Hematopoietic multipotent progenitor cell (in vitro differentiated cells): ENCODE measurements around the gene SPEF2. TPM values are rescaled to one million over a fixed set of nuclear protein-coding genes. Genes with fewer than 3 reads are reported as not detected.
"Not testable (repeated sequence)": the region's sequence is repeated elsewhere in the genome, so short reads cannot be mapped to it uniquely, and the experiment has no call there.

Experiments used
- DNase-seq, 3 donors: peaks; one replicate each; pipeline ENCODE4 v3.0.0-alpha.2; 2011 to 2015; ENCODE audit warnings: low read depth in 2 of 3, low spot score in 2 of 3
- total RNA-seq: library from RNA; depleted of rRNA; stranded (reverse); fragments of >200 nt; gene quantifications from one replicate; pipeline ENCODE4 v1.2.3, GENCODE V29; 2012

Gene SPEF2
- total RNA-seq, 1 donor = 4.0 TPM

DNA sequence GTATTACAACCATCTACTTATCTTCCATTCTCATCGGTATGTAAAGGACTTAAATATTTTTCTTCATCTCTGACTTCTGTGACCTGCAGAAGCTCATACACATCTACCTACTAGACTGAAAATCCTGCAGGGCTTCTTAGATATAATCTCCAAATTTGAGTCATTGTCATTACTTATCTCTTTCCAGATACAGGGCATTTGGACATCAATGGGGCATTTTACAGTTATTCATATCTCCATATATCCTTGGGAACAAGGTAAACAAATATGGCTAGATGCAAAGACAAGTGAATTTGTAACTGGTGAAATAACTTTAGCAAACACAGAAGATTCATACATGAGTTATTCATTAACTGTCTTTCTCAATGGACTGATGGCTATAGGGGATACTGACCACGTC lies 201.4 kb downstream of the SPEF2 start:
- DNase-seq = no peak

DNA sequence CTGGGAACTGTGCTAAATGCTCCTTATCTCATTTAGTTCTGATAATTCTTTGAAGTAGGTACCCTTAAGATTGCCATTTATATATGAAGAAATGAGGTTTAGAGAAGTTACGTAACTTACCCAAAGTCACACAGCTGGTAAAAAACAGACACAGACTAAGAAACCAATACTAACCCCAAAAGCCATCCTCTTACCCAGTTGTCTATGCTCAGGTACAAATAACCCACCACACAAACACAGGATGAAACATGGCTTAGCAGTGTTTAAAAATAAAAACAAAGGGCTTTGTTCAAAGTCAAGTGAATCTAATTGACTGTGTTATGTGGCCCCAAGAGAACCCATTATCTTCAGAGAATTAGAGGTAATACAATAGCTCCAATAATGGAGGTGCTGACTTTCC lies 202.0 kb downstream of the SPEF2 start:
- no peak for DNase-seq

DNA sequence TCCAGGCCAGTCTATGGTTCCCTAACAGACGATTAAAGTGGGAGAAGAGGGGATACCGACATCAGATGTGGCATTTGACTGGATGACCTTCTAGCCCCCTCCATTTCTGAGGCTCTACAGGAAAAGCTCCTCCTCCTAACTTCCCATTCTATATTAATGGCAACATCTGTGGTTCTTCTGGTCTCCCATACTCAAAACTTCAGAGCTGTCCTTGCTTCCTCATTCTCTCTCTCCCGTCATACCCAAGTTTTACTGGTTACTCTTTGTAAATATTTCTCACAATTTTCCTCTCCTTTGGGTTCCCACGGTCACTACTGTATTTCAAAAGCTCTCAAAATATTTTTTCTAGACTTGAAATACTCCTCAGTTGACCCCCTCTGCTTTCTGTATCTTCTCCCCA lies 203.1 kb downstream of the SPEF2 start:
- DNase-seq = peak in 1 of 3 donors; percentile 21

DNA sequence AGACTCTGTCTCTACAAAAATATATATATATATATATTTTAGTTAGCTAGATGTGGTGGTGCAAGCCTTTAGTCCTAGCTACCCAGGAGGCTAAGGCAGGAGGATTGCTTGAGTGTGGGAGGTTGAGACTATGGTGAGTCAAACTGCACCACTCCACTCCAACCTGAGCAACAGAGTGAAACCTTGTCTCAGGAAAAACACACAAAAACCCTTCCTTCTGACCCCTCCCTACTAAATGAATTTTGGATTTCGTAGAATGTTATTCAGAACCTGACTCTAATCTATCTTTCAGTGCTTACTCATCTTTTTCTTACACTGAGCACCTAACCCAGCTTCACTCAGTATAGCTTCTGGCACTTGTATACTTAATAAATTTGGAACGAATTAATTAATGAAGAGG lies 203.8 kb downstream of the SPEF2 start:
- no peak for DNase-seq

DNA sequence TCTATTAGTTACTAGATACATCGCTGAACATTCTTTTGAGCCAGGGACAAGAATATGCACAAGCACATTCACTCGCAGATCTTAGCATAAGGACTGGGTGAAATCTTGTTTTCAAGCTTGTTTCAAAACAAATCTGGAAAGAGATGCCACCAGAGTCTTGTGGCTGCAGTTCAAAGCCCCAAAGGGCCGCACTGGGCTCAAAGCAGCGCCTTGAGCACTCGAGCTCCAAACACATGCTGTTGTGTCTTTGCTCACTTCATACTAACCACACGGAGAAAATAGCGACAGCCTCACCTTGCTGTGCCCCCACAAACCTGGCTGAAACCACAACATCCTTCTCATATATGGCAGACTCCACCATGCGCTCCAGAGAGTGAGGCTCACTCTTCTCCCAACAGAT lies 204.8 kb downstream of the SPEF2 start:
- DNase-seq = no peak

DNA sequence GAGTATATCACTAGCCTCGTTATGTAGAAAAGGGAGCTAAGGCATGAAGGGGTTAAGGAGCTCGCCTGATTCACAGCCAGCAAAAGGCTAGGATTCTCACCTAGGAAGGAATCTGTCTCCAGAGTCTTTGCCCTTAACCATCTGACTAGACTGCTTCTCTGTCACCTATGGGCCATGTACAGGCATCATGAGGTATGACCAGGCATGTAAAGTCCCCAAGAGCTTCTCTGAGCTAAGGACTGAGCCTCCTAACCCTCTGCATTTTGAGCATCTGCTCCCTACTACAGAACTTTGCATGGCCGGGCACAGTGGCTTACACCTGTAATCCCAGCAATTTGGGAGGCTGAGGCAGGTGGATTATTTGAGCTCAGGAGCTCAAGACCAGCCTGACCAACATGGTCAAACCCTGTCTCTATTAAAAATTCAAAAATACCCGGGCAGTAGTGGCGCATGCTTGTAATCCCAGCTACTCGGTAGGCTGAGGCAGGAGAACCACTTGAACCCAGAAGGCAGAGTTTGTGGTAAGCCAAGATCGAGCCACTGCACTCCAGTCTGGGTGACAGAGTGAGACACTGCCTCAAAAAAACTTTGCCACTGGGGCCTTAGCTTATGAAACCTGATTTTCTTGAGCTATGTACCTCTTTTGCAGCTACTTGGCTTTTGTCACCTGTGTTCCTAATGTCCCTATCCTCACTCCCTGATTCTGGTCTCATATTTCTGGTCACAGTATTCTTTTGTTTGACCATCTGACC lies 205.9 kb downstream of the SPEF2 start:
- DNase-seq = no peak

DNA sequence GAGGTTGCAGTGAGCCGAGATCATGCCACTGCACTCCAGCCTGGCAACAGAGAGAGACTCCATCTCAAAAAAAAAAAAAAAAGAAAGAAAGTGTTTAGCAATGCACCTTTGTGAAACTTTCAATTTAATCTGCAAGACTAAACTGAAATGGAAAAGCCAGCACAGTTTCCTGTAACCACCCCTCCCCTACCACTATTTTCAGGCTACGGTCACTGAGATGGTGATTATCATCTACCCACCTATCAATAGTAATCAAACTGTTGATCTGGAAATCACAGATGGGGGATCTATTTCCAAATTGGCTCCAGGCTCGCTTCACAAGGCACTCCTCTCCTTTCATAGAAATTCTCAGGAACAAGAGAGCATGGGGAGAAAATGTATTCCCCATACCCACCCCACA lies 208.4 kb downstream of the SPEF2 start:
- DNase-seq = no peak

DNA sequence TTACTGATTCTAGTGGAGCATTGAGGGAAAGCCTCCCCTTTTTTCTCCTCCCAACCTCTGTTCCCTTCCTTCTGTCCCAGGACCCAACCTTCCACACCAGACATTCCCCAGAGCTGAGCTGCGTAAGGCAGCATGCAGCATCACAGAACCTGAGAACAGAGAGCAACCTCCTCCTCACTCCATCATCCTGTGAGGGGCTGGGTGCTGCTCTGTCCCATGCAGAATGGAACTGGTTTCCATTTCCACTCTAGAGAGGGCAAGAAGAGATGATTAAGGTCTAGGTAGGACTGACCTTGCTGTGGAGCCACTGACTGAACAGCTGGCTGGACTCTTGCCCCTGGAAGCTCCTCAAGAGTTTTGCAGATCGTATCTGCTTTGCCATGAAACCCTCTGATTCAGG lies 208.9 kb downstream of the SPEF2 start:
- DNase-seq = no peak

DNA sequence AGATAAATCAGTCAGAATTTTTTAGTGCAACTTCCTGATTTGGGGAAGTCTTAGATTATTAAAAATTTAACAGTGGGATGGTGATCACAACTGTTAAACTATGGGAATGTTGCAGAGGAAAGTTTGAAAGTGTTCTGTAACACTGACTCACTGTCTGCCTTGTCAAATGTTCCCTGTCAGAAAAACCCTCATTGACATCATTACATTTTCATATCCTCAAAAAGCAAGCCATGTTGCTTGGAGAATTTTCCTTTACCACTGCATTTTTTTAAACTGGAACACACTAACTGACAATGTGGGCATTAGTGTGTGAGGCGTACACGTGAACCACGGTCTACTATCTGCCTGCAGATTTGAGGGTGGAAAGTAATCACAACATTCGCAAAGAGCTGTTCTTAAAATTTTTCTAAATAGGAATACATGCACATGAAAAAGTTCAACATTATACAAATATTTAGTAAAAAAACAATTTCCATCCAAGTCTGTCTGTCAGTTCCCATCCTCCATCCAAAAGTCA lies 210.5 kb downstream of the SPEF2 start:
- no peak for DNase-seq

DNA sequence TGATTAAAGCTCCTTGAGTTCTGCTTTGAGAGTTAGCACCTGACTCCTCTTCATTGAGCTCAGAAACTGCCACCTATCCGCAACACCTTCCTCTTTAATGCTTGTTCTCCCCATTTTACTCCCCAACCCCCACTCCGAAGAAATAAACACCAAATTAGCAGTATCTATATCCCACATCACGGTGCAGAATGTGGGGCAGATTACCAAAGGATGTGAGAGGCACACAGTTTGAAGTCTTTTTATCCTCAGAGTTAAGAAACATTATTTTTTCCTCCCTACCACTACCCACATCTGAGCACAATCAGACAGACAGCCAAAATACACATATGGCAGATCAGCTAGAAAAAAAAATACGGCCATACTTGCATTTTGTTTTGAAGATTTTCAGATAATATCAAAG lies 212.9 kb downstream of the SPEF2 start:
- peak in 1 of 3 donors; percentile 53 for DNase-seq

DNA sequence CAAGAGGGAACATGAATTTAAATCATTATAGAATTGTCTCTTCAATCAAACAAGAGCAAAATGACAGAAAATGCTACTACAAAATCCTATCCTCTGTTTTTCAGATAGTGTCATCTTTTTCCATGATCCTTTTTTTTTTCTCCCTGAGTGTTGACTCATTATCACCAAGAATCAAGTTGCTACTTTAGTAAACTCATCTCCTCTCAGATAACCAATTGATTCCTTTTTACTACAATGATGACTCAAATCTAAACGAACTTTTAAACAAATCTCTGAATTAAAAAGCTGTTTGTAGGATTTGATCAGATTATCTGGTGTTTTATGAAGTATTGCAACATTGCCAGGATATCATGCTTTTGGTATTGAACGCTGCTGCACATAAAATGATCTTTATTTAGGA lies 215.1 kb downstream of the SPEF2 start:
- no peak for DNase-seq

DNA sequence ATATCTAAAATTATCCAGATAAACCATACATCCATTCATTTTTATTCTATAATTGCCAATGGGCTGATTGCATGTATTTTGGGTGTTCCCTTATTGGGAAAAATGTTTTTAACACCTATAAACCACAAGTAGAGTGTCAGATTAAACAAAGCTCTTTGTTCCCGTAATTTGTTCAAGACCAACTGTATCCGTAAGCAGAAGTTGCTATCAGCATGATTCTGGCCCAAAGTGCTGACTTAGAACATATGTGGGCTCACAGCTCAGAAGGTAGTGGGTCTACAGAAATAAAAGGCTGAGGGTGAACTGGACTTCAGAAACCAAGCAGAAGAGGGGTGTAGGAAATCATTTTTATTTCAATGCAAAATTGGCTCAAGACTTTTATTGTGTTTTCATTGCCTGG lies 215.6 kb downstream of the SPEF2 start:
- DNase-seq = no peak

DNA sequence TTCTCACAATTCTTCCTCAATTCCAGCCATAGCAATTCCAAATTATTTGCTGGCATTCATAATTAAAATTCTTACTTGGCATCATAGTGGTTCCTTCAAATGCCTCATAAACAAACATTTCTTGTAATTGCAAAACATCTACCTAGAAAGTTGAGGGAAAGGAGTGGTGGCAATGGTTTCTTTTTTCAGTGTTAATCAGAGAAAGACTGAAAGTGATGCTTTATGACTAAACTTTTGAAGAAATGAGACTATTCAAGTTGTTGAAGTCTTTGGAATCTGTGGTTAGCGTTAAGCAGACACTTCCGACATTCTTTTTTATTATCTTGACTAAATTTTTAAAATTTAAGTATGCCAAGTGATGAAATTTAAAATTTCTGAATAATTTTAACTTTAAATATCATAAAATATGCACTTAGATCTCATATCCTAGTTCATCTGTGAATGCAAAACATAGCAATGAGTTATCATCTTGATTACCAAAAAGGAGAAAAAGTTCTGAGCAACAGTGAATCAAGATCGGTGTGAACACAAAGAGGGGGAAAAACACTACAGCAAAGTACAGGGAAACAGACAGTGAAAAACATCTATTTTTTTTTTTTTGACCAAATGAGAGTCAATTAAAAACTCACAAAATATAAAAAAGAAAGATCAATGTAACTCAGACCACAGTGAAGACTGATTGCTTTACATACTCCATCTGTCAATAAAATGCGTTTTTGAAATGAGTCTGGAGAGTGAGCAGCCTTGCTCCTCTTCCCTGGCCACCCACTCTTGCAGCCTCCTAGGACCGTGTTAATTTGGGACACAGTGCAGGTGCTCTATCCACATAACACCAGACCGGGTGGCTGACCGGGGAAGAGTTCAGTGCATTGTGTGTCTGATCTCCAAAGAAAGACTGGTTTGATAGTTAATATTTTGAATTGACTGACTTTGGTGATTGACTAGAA lies 218.4 kb downstream of the SPEF2 start:
- DNase-seq = no peak

DNA sequence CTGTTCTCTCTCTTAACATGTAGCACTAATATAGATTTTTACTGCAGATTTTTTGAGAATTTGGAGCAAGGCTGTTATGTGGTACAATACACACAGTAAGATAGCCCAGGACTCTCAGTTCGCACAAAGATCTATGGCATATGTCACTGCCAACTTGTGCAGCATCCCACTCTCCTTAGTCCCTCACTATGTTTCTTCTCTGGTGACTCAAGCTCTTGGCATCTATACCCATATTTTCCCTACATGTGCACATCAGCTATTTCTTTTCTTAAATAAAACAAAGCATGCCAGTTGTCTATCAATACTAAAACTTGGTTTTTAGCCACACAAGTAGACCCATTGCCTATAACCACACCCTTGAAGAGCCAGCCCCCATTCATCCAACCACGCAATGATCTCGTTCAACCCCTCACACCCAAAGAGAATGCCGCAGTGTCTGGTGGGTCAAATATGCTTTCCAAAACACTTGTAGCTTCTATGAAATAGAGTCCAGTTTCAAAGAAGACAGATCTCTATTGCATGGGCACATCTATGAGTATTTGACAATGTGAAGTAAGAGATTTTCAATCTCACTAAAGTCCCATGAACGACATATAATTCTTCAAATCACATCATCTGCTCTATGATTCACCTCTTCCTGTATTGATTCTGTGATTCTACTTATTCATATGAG lies 220.8 kb downstream of the SPEF2 start:
- DNase-seq = no peak

DNA sequence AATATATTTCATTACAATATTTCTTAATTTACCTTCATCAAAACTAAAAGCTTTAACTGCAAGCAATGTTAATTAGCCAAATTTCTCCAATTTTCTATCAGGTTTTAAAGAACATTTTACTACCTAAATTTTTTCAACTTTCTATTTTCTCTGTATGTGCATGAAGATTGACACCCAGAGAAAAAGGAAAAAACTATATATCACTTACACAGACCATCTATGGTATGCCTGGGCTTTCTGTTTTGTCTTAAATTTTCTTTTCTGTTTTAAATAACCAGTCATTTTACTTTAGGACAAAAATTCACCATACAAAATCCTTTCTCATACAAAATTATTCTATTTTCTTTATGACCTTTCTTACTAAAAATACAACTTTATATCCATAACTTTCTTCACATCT lies 225.2 kb downstream of the SPEF2 start:
- no peak for DNase-seq

DNA sequence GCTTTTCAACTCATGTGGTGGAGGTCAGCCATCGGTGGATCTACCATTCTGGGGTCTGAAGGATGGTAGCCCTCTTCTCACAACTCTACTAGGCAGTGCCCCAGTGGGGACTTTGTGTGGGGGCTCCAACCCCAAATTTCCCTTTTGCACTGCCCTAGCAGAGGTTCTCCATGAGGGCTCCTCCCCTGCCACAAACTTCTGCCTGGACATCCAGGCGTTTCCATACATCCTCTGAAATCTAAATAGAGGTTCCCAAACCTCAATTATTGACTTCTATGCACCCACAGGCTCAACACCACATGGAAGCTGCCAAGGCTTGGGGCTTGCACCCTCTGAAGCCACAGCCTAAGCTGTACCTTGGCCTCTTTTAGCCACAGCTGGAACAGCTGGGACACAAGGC lies 227.8 kb downstream of the SPEF2 start:
- DNase-seq = not testable (repeated sequence)

DNA sequence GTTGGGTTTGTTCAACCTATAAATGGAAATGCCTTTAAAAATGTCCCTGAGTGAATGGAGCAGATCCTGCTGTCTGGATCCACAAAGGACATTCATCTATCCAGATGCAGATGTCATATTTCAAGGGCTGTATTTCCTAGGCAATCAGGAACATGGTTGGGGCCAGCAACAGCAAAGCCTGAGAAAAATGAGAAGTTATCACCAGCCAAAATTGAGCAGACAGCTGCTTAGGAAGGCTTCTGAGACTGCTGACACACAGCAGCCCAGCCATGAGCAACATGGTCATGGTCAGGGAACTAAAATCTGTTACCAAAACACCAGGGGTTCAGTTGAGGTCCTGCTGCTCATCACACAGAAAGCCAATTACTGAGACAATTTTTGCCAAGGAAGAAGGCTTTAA lies 229.8 kb downstream of the SPEF2 start:
- no peak for DNase-seq

DNA sequence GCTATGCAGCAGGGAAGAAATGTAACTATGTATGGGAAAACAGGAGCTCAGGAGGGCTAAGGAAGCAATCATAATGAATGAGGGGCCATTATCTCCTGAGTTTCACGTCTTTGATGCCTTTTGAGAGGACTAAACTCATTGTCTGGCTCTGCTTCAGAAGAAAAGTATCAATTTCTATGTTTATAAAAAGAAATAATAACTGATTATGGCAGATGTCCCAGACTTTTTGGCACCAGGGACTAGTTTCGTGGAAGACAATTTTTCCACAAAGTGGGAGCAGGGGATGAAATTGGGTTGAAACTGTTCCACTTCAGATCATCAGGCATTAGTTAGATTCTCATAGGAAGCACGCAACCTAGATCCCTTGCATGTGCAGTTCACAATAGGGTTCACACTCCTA lies 230.3 kb downstream of the SPEF2 start:
- no peak for DNase-seq

DNA sequence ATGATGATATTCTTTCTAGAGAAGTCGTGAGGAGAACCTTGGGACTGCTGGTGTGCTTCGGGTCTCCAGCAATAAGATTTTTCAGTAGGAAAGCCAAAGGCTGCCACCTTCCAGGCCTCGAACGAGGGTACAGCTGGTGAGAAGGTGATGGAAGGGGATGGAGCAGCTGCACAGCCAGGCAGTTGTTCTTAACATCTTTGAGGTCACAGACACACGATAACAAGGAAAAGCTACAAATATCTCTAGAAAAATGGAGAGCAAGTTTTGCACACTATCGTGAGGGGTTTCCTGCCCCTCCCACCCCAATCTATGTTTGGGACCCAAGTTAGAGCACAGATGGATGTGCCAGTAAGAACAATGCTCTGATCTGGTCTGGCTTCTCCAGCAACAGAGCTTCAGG lies 232.2 kb downstream of the SPEF2 start:
- no peak for DNase-seq

DNA sequence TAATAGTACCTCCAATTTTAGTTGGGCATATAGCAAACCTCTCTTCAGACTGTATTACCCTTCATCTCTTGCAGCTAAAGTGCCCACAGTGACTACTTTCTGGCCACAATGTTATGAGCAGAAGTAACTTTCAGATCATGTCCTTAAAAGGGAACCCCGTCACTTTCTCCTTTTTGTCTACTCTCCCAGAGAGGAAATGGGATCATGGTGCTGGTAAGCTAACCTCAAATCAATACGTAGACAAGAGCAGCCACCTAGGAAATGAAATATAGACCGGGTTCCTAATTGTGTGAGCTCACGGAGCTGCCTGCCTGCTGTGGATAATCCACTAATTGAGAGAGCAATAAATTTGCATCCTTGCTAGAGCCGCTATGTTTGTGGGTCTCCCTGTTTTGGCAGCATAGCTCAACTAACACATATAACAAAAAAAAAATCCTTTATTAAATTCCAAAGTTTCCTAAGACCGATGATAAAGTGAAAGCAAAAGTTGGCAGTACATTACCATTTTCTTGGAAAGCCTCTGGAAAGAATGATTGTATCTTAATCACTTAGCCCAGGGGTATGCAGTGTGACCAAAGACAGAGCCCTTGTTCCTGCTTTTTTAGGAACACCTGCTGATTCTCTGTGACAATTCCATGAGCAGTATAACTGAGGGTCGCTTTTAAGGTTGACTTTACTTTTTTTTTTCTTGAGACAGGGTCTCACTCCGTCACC lies 233.5 kb downstream of the SPEF2 start:
- no peak for DNase-seq
